Fibroblast of lung (primary cell): ENCODE data around the gene MFSD11. TPM values are rescaled to one million over a fixed set of nuclear protein-coding genes. Genes with fewer than 3 reads are reported as not detected.

ENCODE experiments used
- DNase-seq, 2 donors: peaks; one replicate each; pipeline versions ENCODE4 v3.0.0 to v3.0.0-alpha.2; 2010; ENCODE audit warnings: low read depth in 2 of 2
- H2AFZ ChIP-seq: 2 replicates; pipeline ENCODE4 v1.5.1; 2012; ENCODE audit warnings: low read length, control low read depth, inconsistent platforms
- H3K27ac ChIP-seq: 2 replicates; pipeline ENCODE4 v1.5.1; 2011; ENCODE audit warnings: low read length, control low read depth; ENCODE audit not compliant: insufficient read depth
- H3K27me3 ChIP-seq: 2 replicates; pipeline ENCODE4 v1.5.1; 2011; ENCODE audit warnings: mild to moderate bottlenecking, low read length; ENCODE audit not compliant: control insufficient read depth, insufficient read depth
- H3K36me3 ChIP-seq: 2 replicates; pipeline ENCODE4 v1.5.1; 2011; ENCODE audit warnings: low read length; ENCODE audit not compliant: control insufficient read depth, insufficient read depth
- H3K4me1 ChIP-seq: 2 replicates; pipeline ENCODE4 v1.5.1; 2011; ENCODE audit warnings: low read length; ENCODE audit not compliant: control insufficient read depth, insufficient read depth; ENCODE audit errors: extremely low read depth
- H3K4me2 ChIP-seq: 2 replicates; pipeline ENCODE4 v1.5.1; 2011; ENCODE audit warnings: low read length, control low read depth; ENCODE audit not compliant: insufficient read depth; ENCODE audit errors: extremely low read depth
- H3K4me3 ChIP-seq, 4 experiments: fragments of 200-600 bp in 1 of 4; sonication (generic) in 1 of 4; replicated peaks in 1 of 4; 2 replicates each; pipeline ENCODE4 v1.5.1; 2011 to 2016; ENCODE audit warnings: low read length in 4 of 4, low read depth in 3 of 4, mild to moderate bottlenecking in 3 of 4, control low read depth in 2 of 4, inconsistent platforms in 1 of 4, mixed read lengths in 1 of 4; ENCODE audit not compliant: insufficient read depth in 1 of 4; ENCODE audit errors: control extremely low read depth in 1 of 4
- H3K79me2 ChIP-seq: 2 replicates; pipeline ENCODE4 v1.5.1; 2012; ENCODE audit warnings: mild to moderate bottlenecking, low read length, inconsistent platforms; ENCODE audit not compliant: control insufficient read depth, insufficient read depth
- H3K9ac ChIP-seq: 2 replicates; pipeline ENCODE4 v1.5.1; 2011; ENCODE audit warnings: mild to moderate bottlenecking, low read length, control low read depth; ENCODE audit not compliant: insufficient read depth
- H3K9me3 ChIP-seq: 2 replicates; pipeline ENCODE4 v1.5.1; 2012; ENCODE audit warnings: low read depth, low read length; ENCODE audit not compliant: control insufficient read depth, insufficient read depth
- H4K20me1 ChIP-seq: 2 replicates; pipeline ENCODE4 v1.5.1; 2011; ENCODE audit warnings: low read length; ENCODE audit not compliant: control insufficient read depth, insufficient read depth; ENCODE audit errors: extremely low read depth
- CTCF ChIP-seq, 2 donors: IDR thresholded peaks in 1 of 2; conservative IDR thresholded peaks in 1 of 2; 1 replicate in 1 of 2; 2 replicates in 1 of 2; pipeline ENCODE4 v1.5.1; 2011 to 2012; ENCODE audit warnings: low read length in 2 of 2, control low read depth in 1 of 2, inconsistent platforms in 1 of 2, low read depth in 1 of 2, mild to moderate bottlenecking in 1 of 2
- EZH2 ChIP-seq: IDR thresholded peaks from 2 replicates; pipeline ENCODE4 v1.5.1; 2012; ENCODE audit warnings: low read length, control low read depth, mild to moderate bottlenecking; ENCODE audit errors: missing control alignments
- polyA plus RNA-seq, 2 donors: library from polyadenylated mRNA; depleted of rRNA in 1 of 2; stranded (reverse) in 1 of 2; unstranded in 1 of 2; fragments of >200 nt; gene quantifications; 2 replicates each; pipeline ENCODE4 v1.2.1, GENCODE V29; 2011 to 2012; ENCODE audit warnings: missing spikeins in 1 of 2
- total RNA-seq: library from RNA; depleted of rRNA; stranded (reverse); fragments of >200 nt; gene quantifications from 2 replicates; pipeline ENCODE4 v1.2.1, GENCODE V29; 2014

The MFSD11 gene
- total and polyA plus RNA-seq, 2 donors (not counting 1 experiment from before 2014, with no cell fraction given) = 22.4 to 31.4 TPM

DNA sequence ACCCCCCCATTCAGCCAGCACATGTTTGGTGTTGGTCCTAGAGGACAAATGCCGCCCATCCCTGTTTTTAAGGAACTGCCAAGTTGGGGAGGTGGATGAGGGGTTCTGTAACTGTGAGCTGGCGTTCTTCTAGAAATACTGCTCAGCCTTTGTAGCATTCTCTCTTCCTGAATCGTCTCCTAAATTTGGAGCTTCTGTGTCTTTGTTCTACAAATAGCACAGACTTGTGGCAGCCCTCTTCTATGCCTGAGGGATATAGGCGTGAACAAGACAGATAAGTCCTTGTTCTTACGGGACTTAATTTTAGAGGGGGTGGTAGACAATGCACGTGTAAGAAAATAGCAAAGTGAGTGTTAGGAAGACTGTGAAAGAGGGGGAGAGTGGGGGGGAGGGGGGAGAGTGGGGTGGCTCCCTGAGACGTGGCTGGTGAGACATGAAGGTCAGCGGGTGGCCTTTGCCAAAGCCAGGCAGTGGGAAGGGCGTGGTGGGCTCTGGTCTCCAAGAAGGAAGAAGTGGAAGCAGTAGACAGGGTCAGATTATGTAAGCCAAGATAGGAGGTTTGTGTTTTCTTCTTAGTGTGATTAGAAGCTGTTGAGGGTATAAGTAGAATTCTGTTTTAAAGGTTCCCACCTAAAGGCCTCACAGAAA lies 9.9 kb downstream of the MFSD11 start:
- H3K4me2 ChIP-seq = no peak overlapping the region
- no peaks in the 10 kb centered on the region for H3K9me3 ChIP-seq
- no peak overlapping the region for H3K4me3 ChIP-seq
- no peak overlapping the region for H3K9ac ChIP-seq
- H3K36me3 ChIP-seq = peaks cover 15% of the 10 kb centered on the region
- no peaks in the 10 kb centered on the region for H3K27me3 ChIP-seq
- no peak overlapping the region for H2AFZ ChIP-seq
- TF ChIP-seq EZH2 = no peak
- TF ChIP-seq CTCF (conservative IDR thresholded peaks at IDR 0.05 in 1 of 2, IDR thresholded peaks at IDR 0.05 in 1 of 2; ENCODE audit: low read depth in 1 of 2, low read length in 2 of 2) = no peak
- no peaks in the 10 kb centered on the region for H3K4me1 ChIP-seq
- H3K79me2 ChIP-seq = no peaks in the 10 kb centered on the region
- DNase-seq = no peak
- H3K27ac ChIP-seq = no peak overlapping the region
- H4K20me1 ChIP-seq = no peaks in the 10 kb centered on the region

- Histone ChIP-seq H3K79me2 (no peaks in the 10 kb centered on the region), H3K9ac (no peak overlapping the region), H2AFZ (no peak overlapping the region), H3K9me3 (no peaks in the 10 kb centered on the region), H4K20me1 (no peaks in the 10 kb centered on the region), H3K36me3 (peaks cover 15% of the 10 kb centered on the region), H3K4me1 (no peaks in the 10 kb centered on the region), H3K4me2 (no peak overlapping the region), H3K27ac (no peak overlapping the region), H3K27me3 (no peaks in the 10 kb centered on the region), H3K4me3 (no peak overlapping the region)
- TF ChIP-seq EZH2 = no peak
- no peak for DNase-seq
Observed at GRCh38 chr17:76748657-76749056, 10.7 kb downstream of the MFSD11 start.

GRCh38 chr17:76751416-76751993 lies 13.6 kb downstream of the MFSD11 start:
- Histone ChIP-seq H3K4me2 (no peak overlapping the region), H3K79me2 (no peaks in the 10 kb centered on the region), H2AFZ (no peak overlapping the region), H3K27ac (no peak overlapping the region), H3K36me3 (peaks cover 2% of the 10 kb centered on the region), H3K9ac (no peak overlapping the region), H3K27me3 (no peaks in the 10 kb centered on the region), H4K20me1 (no peaks in the 10 kb centered on the region), H3K9me3 (no peaks in the 10 kb centered on the region), H3K4me1 (no peaks in the 10 kb centered on the region), H3K4me3 (no peak overlapping the region)
- TF ChIP-seq EZH2 (no peak), CTCF (conservative IDR thresholded peaks at IDR 0.05 in 1 of 2, IDR thresholded peaks at IDR 0.05 in 1 of 2; ENCODE audit: low read depth in 1 of 2, low read length in 2 of 2) (no peak)
- no peak for DNase-seq
